Brain pericyte (primary cell): ENCODE data around the gene RGS6.

Experiments used
- DNase-seq: peaks from one replicate; pipeline ENCODE4 v3.0.0-alpha.2; 2012; ENCODE audit warnings: low read depth, low spot score

Gene RGS6

DNA sequence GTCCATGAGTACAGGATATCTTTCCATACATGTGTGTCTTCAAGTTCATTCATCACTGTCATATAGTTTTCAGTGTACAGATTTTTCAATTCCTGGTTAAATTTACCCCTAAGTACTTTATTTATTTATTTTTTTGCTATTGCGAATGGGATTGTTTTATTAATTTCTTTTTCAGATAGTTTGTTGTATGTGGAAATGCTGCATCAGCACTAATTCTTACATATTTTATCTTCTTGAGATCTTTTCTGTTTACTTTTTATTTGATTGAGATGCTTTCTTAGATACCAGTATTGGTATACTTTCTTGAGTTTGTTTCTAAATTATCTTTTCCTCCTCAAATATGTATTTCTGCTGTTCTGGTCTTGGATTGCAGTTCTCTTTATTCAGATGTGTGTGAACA, 148.9 kb downstream of the RGS6 start:
- DNase-seq, result no peak

DNA sequence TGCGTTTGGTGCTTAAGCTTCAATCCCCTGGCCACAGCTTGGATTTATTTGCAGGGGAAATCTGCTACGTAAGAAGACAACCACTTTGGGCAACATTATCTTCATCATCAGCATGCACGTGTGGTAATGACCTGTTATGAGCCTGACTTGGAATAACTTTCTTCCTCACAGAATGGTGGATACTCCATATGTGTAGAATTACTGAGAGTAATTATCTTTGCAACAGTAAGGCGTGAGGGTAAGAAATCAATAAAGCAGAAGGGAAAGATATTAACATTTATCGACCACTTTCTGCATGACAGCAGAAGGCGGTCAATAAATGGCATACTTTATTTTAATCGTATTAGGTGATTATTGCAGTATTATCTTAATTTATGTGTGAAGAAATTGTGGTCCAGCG, 152.7 kb downstream of the RGS6 start:
- DNase-seq, result no peak

DNA sequence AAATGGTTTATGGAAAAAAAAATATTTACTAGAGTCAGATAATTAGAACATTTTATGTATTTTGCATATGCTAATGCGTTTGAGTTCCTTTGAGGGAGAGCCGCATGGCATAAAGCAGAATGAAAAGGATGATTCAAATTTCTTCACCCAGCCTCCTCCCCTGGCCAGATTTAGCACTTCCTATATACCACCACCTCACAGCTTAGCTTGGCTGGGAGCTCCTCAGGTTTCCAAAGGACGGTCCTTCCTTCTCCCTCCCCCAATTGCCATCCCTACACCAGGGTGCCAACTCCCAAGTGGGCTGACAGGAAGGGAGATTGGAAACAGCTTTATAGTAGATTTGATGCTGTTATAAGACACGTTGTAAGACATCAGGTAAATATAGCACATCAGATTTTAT, 157.4 kb downstream of the RGS6 start:
- no peak for DNase-seq

- no peak for DNase-seq
Observed at GRCh38 chr14:72094844-72095582, 162.8 kb downstream of the RGS6 start.

DNA sequence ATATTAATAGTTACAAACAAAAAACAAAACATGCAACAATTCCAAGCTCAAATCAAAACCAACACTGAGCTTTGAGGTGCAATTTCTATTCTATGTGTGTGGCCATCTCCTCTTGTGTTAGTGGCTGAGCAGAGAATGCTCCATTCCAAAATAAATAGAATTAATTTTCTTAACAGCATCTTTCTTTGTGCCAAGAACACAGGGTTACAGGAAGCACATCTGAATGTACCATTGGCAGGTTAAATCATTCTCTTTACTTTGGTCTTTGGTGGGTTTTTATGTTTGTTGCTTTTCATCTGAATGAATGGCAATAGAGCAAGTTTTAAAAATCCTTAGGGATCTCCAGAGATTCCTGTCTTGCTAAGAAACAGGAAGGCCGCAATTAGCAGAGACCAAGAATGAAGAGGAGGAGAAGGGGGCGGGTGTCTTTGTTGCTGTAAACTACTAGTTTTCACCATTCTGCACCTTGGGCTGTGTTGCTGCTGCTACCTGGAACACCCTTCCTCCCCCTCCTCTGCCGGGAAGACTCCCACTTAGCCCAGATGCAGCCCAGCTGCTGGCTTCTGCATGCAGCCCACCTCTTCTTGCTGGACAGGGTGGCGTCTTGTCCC, 165.0 kb downstream of the RGS6 start:
- no peak for DNase-seq

GRCh38 chr14:72098210-72098609, 166.0 kb downstream of the RGS6 start:
- DNase-seq, result no peak

DNA sequence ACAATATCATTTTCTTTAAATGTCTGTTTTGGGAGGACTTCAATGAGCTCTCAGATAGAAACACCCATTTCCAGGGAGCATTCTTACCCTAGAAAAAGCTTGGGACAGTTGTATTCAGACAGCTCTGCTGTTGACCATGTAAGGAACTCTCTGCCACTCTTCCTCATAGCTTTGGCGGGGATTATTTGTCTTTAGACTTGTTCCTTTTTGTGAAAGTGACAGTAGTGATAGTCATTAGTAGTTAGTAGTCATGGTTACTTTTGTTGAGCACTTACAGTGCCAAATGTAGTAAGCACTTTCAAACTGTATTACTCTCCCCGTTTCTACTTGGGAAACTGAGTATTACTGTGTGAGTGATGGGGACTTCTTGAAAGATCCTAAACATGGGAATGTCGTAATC, 167.3 kb downstream of the RGS6 start:
- no peak for DNase-seq

DNA sequence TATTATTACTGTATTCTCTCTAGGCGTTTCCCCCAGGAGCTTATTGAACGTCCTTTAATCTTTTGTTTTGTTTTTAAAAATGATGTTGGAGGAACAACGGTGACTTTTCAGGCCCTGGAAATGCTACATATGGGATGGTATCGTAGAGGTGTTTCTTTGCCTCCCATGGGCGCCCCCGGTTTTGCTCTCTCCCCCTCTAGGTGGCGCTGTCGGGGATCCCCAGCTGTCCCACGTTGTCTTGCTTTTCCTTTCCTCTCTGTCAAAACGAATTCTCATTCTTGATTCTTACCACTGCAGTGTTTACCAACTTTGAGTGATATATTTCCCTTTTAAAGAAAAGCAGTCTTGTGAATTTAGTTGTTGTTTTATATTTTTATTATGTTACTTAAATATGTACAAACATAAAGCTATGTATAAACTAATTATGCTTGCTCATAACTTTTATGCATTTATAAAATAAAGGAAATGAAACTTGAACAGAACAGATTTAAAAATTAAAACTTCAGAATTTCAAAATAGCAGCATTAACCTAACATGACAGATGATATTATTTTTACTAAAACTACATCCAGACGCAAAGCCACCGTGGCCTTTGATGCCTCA, 171.9 kb downstream of the RGS6 start:
- no peak for DNase-seq

- DNase-seq, result no peak
Observed at GRCh38 chr14:72111911-72112310, 179.7 kb downstream of the RGS6 start.

DNA sequence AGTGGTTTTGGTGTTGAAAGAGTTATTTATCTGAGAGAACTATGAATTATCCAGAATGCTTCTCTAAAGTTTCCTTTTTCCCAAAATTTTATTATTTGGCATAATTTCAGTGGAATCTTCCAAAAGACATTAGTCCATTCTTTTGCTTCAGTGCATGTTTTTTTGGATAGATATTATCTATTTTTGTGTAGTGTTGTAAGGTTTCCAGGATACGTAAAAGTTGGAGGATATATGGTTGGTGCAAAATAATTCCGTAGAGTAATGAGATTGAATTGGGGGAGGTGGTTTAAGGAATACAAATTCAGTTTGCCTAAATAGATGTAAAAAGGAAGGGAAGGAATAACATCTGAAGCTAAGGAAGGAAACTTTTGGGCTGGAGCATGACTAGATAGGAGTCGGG, 186.6 kb downstream of the RGS6 start:
- DNase-seq, result no peak

- DNase-seq, result no peak
Observed at GRCh38 chr14:72120315-72120714, 188.1 kb downstream of the RGS6 start.

DNA sequence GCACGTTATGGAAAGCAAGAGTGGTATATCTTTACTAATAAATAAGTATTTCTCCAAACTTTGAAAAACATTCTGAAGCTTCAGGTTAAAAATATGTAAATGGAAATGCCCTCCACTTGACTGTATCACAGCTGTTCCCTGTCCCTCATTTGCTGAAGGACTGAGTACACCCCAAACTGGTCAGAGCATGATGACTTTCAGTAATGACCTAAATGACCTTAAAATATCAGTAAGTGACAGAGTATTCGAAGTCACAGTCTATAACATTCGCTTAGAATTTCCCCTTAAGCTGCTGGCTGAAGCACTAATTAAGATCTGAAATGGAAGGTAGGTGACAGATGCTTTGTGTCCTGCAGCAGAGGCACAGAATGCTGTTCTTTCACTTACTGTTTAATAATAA, 191.5 kb downstream of the RGS6 start:
- no peak for DNase-seq

GRCh38 chr14:72124171-72124570, 191.9 kb downstream of the RGS6 start:
- no peak for DNase-seq

DNA sequence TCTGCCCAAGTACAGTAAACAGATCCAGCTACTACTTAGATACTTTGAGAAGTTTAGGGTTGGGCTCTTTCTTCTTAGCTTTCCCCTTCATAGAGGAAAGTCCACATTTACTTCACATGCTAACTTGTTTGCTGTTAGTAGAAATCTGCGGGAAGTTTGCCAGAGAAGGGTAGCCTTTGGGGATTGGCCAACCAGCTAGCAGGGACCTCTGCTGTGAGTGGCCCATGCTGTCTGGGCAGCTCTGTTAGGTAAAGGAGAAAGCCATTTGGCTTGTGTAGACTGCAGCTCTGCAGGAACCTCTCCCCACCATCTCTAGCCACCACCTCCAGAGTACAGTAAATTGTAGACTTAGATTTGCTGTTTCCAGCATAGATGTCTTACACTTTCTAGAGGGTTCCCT, 193.9 kb downstream of the RGS6 start:
- DNase-seq, result no peak

DNA sequence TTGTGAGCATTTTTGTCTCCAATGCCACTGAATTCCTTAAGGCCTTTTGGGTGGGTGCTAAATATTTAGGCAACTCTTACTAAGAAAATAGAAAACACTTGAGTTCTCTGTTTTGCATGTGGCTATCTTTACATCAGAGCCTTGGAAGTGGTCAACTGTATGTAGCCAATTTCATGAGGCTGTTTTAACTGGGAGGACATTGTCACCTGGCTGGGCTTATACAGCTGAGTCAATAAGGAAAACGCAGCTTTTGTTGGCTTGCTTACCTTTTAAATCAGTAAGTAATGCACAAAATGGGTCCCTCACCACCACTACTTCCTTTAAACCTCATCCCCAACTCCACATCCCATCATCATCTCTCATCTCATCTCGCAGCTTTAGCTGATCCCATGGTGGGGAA, 194.3 kb downstream of the RGS6 start:
- DNase-seq, result no peak

DNA sequence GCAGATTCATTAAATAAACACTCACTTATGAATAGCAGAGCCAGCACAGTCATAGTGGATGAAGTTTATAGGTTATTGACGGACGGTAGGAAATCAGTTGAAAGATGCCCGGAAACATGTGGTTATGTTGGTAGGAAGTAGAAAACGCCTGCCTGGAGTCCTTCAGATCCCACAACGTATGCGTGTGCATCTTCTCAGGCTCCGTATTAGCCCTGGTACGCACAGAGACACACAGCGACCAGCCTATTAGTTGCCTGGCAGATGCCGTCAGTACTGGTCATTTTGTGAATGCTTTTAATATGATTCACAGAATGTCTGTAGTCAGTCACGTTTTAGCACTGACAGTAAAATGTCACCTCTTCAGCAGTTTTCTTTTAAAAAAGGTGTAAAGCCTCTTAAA, 196.4 kb downstream of the RGS6 start:
- no peak for DNase-seq

DNA sequence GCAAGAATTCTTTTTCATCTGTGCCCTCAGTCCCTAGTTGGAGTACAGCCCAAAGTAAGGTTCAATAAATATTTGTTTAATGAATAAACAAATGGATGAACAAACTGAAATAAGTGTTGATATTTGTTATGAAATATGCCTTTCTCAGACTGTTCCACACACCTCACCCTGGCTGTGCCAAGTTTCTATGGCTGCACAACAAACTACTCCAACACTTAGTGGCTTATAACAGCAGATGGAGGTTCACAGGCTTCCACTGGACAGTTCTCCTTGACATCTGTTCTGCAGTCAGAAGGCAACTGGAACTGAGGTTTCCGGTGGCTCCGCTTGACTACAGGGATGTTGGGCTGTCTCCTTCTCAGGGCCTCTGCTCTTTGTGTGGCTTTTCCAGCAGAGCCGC, 197.1 kb downstream of the RGS6 start:
- DNase-seq, result no peak

DNA sequence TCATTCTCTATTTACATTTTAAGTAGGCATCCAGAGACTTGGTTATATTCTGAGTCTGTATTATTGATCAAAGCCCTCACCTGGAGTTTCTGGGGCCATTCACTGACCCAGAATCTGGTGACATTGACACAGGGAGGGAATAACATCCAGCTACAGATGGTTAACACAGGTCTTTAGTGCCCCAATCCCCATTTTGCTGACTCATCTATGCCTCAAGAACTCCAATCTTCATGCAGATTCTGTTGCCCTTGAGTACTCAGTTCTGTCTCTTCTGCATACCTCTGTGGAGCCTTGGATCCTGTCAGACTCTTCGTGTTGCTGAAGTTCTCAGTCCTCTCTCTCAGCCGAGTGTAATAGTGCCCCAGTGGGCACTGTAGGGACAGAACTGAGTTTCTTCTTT, 208.9 kb downstream of the RGS6 start:
- DNase-seq, result no peak

DNA sequence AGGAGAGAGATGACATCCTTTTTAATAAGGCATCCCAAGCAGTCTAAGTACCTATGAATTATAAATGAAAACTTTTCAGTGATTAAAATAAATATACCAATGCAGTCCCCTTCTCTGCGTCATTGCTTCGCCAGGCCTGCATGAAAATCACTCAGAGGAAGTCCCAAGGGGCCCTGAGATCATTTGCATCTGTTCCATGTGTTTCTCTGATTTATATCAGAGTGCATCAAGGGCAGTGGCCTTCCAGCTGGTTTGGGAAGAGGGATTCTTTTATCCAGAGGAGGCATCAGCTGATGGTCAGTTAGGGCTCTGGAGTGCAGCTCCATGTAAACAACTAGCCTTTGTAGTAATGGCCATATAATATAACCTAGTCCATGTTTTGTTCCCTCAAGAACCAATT, 210.1 kb downstream of the RGS6 start:
- DNase-seq, result no peak

DNA sequence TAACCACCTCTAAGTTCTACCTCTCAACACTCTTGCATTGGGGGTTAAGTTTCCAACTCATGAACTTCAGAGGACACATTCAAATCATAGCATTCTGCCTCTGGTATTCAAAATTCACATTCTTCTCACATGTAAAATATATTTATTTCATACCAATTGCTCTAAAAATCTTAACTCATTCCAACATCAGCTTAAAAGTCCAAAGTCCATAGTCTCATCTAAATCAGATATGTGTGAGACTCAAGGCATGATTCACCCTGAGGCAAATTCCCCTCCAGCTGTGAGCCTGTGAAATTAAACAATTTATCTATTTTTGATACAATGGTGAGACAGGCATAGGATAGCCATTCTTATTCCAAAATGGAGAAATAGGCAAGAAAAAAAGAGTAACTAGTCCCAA, 214.0 kb downstream of the RGS6 start:
- no peak for DNase-seq

- no peak for DNase-seq
Observed at GRCh38 chr14:72154645-72155378, 222.6 kb downstream of the RGS6 start.

GRCh38 chr14:72155379-72155993, 223.3 kb downstream of the RGS6 start:
- no peak for DNase-seq
